Frontal cortex (tissue), 4 donors: ENCODE data around the gene GEMIN4. TPM values are rescaled to one million over a fixed set of nuclear protein-coding genes. Genes with fewer than 3 reads are reported as not detected.

ENCODE experiments used
- DNase-seq, 2 donors: peaks; one replicate each; pipeline ENCODE4 v3.0.0; 2012; ENCODE audit warnings: low spot score in 2 of 2
- FAIRE-seq: peaks from 2 replicates; lab custom pipeline; 2012; peaks lifted over from hg19 to GRCh38; lab: Jason Lieb, UNC
- total RNA-seq: library from RNA; depleted of rRNA; stranded (reverse); fragments of >200 nt; gene quantifications from one replicate; pipeline ENCODE4 v1.2.3, GENCODE V29; 2014
- donor health status: control.
- donor health status: control.
- donor health status: control.

The GEMIN4 gene
- total RNA-seq, 1 donor from 2014 or later = 7.7 TPM

GRCh38 chr17:745406-745805 is 6.7 kb downstream of the GEMIN4 start:
- no peak for FAIRE-seq
- DNase-seq = no peak

GRCh38 chr17:744937-745336 is 7.1 kb downstream of the GEMIN4 start:
- FAIRE-seq (no peak), DNase-seq (no peak)

- FAIRE-seq = no peak
- DNase-seq = no peak
These were observed 8.9 kb downstream of the GEMIN4 start for GRCh38 chr17:743139-743538.

- DNase-seq = no peak
- no peak for FAIRE-seq
These were observed 9.8 kb downstream of the GEMIN4 start for GRCh38 chr17:742147-742793.

GRCh38 chr17:740240-741017 is 11.6 kb downstream of the GEMIN4 start:
- FAIRE-seq (no peak), DNase-seq (no peak)

- no peak for FAIRE-seq
These were observed 14.4 kb downstream of the GEMIN4 start for GRCh38 chr17:737561-738113.

GRCh38 chr17:733743-734142 is 18.3 kb downstream of the GEMIN4 start:
- no peak for DNase-seq
- no peak for FAIRE-seq

More at GRCh38 chr17:737561-738113, 14.4 kb downstream of the GEMIN4 start:
- DNase-seq = no peak

GRCh38 chr17:732902-733720 is 19.0 kb downstream of the GEMIN4 start:
- no peak for FAIRE-seq
- DNase-seq = peak in 1 of 2 donors; percentile 30

- no peak for FAIRE-seq
- peak; percentile 83 to 86 for DNase-seq
These were observed 19.8 kb downstream of the GEMIN4 start, which contains the start of gene TLCD3A for GRCh38 chr17:732067-732901. Gene TLCD3A (plus strand): TSS chr17:732596. CDS start chr17:732648, 52 bp downstream.

- FAIRE-seq (no peak), DNase-seq (no peak)
These were observed 20.4 kb downstream of the GEMIN4 start for GRCh38 chr17:731644-732066.

GRCh38 chr17:728911-729310 is 23.2 kb downstream of the GEMIN4 start:
- FAIRE-seq (no peak), DNase-seq (no peak)

- FAIRE-seq (no peak), DNase-seq (no peak)
These were observed 25.7 kb downstream of the GEMIN4 start for GRCh38 chr17:726271-726919.

- DNase-seq = no peak
- no peak for FAIRE-seq
These were observed 26.3 kb downstream of the GEMIN4 start for GRCh38 chr17:725746-726145.

GRCh38 chr17:725084-725483 is 27.0 kb downstream of the GEMIN4 start:
- FAIRE-seq (no peak), DNase-seq (no peak)

- FAIRE-seq (no peak), DNase-seq (no peak)
These were observed 30.5 kb downstream of the GEMIN4 start for GRCh38 chr17:721540-721937.

- FAIRE-seq = no peak
- no peak for DNase-seq
These were observed 31.1 kb downstream of the GEMIN4 start for GRCh38 chr17:720706-721539.

- DNase-seq = no peak
- FAIRE-seq = no peak
These were observed 34.0 kb downstream of the GEMIN4 start for GRCh38 chr17:718075-718474.

GRCh38 chr17:708132-708531 is 43.9 kb downstream of the GEMIN4 start:
- no peak for FAIRE-seq
- no peak for DNase-seq
